Measurements from ENCODE around the gene ALPG. TPM values are rescaled to one million over a fixed set of nuclear protein-coding genes. Genes with fewer than 3 reads are reported as not detected.

The ALPG gene
- total and polyA plus RNA-seq, 2 donors (not counting 3 experiments of a cell fraction or from before 2014, with no cell fraction given) = not detected

- no peaks in the 10 kb centered on the region for H3K4me1 ChIP-seq (ENCODE audit: control insufficient read depth, extremely low read depth, insufficient read depth, low read length)
- ChIA-PET CTCF (interaction anchor here (0.6 to 3.7 kb wide), 4 partner anchors 110 to 533 kb away, joined by 3 to 26 read pairs (median 6); no protein-coding TSS in a partner anchor), POLR2A (no interaction called here)
- H3K79me2 ChIP-seq (ENCODE audit: control insufficient read depth, insufficient read depth, low read length) = no peaks in the 10 kb centered on the region
- TF ChIP-seq GATA2 (IDR thresholded peaks at IDR 0.05; ENCODE audit: insufficient read depth, insufficient read length, low read depth, low read length) = no peak
- TF ChIP-seq POLR2AphosphoS5 (IDR thresholded peaks at IDR 0.05; ENCODE audit: insufficient read depth, low read depth, low read length) = no peak
- TF ChIP-seq MAX (IDR thresholded peaks at IDR 0.05; ENCODE audit: insufficient read depth, insufficient read length) = no peak
- no peak for TF ChIP-seq POLR2A (IDR thresholded peaks at IDR 0.05; ENCODE audit: low read depth, low read length)
- TF ChIP-seq FOS (IDR thresholded peaks at IDR 0.05; ENCODE audit: borderline replicate concordance, insufficient read depth, low read length) = no peak
- no peak for TF ChIP-seq CTCF (IDR thresholded peaks at IDR 0.05; ENCODE audit: extremely low read depth in 1 of 2, insufficient read depth in 1 of 2, low read depth in 1 of 2, low read length in 2 of 2)
- no peak for TF ChIP-seq EZH2 (IDR thresholded peaks at IDR 0.05; ENCODE audit: borderline replicate concordance, low read depth, low read length, severe bottlenecking)
- TF ChIP-seq MYC (IDR thresholded peaks at IDR 0.05; ENCODE audit: low read depth, low read length) = no peak
- no peak for TF ChIP-seq JUN (IDR thresholded peaks at IDR 0.05; ENCODE audit: borderline replicate concordance, insufficient read depth, insufficient read length, low read depth)
- DNase-seq (ENCODE audit: low read depth, low spot score) = no peak
- no peak overlapping the region for H3K4me3 ChIP-seq (replicated peaks in 1 of 3; ENCODE audit: insufficient read depth in 1 of 3, low read depth in 1 of 3, low read length in 3 of 3)
- dilution Hi-C loops (cut with MboI; ENCODE audit: extremely low pct_ligation_motif_present, low sequenced_read_pairs) = no loop called here
- FAIRE-seq = no peak
- intact Hi-C loops (cut with micrococcal nuclease) = no loop called here
- no peak overlapping the region for H3K9ac ChIP-seq (replicated peaks; ENCODE audit: extremely low read depth, insufficient read depth, low read length)
- H3K9me3 ChIP-seq (replicated peaks; ENCODE audit: control insufficient read depth, insufficient read depth, low read length) = no peaks in the 10 kb centered on the region
- H2AFZ ChIP-seq (ENCODE audit: low read depth, low read length) = no peak overlapping the region
- no peaks in the 10 kb centered on the region for H3K9me1 ChIP-seq (replicated peaks; ENCODE audit: control insufficient read depth, extremely low read depth, insufficient read depth, low read length)
- no peaks in the 10 kb centered on the region for H3K36me3 ChIP-seq (ENCODE audit: control insufficient read depth in 2 of 2, extremely low read depth in 1 of 2, insufficient read depth in 2 of 2, low read length in 2 of 2)
- no peak overlapping the region for H3K4me2 ChIP-seq (ENCODE audit: insufficient read depth, low read length)
- peaks cover 0 to 2% of the 10 kb centered on the region in 2 experiments for H3K27me3 ChIP-seq (ENCODE audit: control insufficient read depth in 2 of 2, insufficient read depth in 2 of 2, low read length in 2 of 2)
- H4K20me1 ChIP-seq (replicated peaks; ENCODE audit: control insufficient read depth, extremely low read depth, insufficient read depth, low read length) = no peaks in the 10 kb centered on the region
- H3K27ac ChIP-seq (ENCODE audit: insufficient read depth, low read depth, low read length) = no peak overlapping the region
- BruUV-seq (replicated peaks) = no TSS peak
Observed at GRCh38 chr2:232434091-232434490, 27.4 kb downstream of the ALPG start.

All from endothelial cell of umbilical vein (primary cell).